Neuronal stem cell (in vitro differentiated cells): Measurements from ENCODE around the gene CDC14B.
A peak's percentile ranks its signal among the peaks of the same experiment; 100 is the strongest.

ENCODE experiments used
- DNase-seq: peaks from one replicate; pipeline ENCODE4 v3.0.0-alpha.2; 2013; ENCODE audit warnings: low spot score
- H2AFZ ChIP-seq: one replicate; pipeline ENCODE4 v1.6.1; 2013; ENCODE audit warnings: mild to moderate bottlenecking, low read length, inconsistent platforms
- H2AK5ac ChIP-seq: 2 replicates; pipeline ENCODE4 v1.6.1; 2013; ENCODE audit warnings: low read depth, mild to moderate bottlenecking, inconsistent platforms, low read length, moderate library complexity, mixed read lengths
- H2BK120ac ChIP-seq: 2 replicates; pipeline ENCODE4 v1.6.1; 2013; ENCODE audit warnings: low read depth, mild to moderate bottlenecking, inconsistent platforms, low read length, moderate library complexity, mixed read lengths
- H2BK12ac ChIP-seq: one replicate; pipeline ENCODE4 v1.6.1; 2013; ENCODE audit warnings: low read length, inconsistent platforms
- H2BK15ac ChIP-seq: 2 replicates; pipeline ENCODE4 v1.6.1; 2013; ENCODE audit warnings: mild to moderate bottlenecking, low read length, inconsistent platforms, mixed read lengths
- H2BK5ac ChIP-seq: one replicate; pipeline ENCODE4 v1.6.1; 2013; ENCODE audit warnings: inconsistent platforms, mild to moderate bottlenecking, low read length, moderate library complexity
- H3K14ac ChIP-seq: one replicate; pipeline ENCODE4 v1.6.1; 2013; ENCODE audit warnings: low read length, inconsistent platforms
- H3K18ac ChIP-seq: 2 replicates; pipeline ENCODE4 v1.6.1; 2013; ENCODE audit warnings: low read length, inconsistent platforms
- H3K23ac ChIP-seq: 2 replicates; pipeline ENCODE4 v1.6.1; 2013; ENCODE audit warnings: low read depth, mild to moderate bottlenecking, mixed read lengths, low read length, inconsistent platforms; ENCODE audit not compliant: poor library complexity
- H3K27ac ChIP-seq: replicated peaks from 3 replicates; pipeline ENCODE4 v1.5.1; 2013; ENCODE audit warnings: low read length, inconsistent platforms
- H3K27me3 ChIP-seq, 3 experiments: 2 replicates each; pipeline ENCODE4 v1.6.1; 2013; ENCODE audit warnings: low read length in 3 of 3, mild to moderate bottlenecking in 2 of 3, inconsistent platforms in 1 of 3, low read depth in 1 of 3, mixed read lengths in 1 of 3, moderate library complexity in 1 of 3; ENCODE audit not compliant: control insufficient read depth in 3 of 3, insufficient read depth in 3 of 3
- H3K36me3 ChIP-seq, 2 donors: replicated peaks in 1 of 2; 2 replicates each; pipeline ENCODE4 v1.6.1; 2013; ENCODE audit warnings: low read length in 2 of 2; ENCODE audit not compliant: control insufficient read depth in 2 of 2, insufficient read depth in 2 of 2
- H3K4ac ChIP-seq: 2 replicates; pipeline ENCODE4 v1.6.1; 2013; ENCODE audit warnings: inconsistent platforms, mild to moderate bottlenecking, low read length, moderate library complexity
- H3K4me1 ChIP-seq, 2 donors: 1 replicate in 1 of 2; 2 replicates in 1 of 2; pipeline ENCODE4 v1.6.1; 2013; ENCODE audit warnings: low read length in 2 of 2, low read depth in 1 of 2; ENCODE audit not compliant: control insufficient read depth in 2 of 2, insufficient read depth in 1 of 2
- H3K4me2 ChIP-seq: one replicate; pipeline ENCODE4 v1.6.1; 2013; ENCODE audit warnings: mild to moderate bottlenecking, low read length, inconsistent platforms; ENCODE audit not compliant: insufficient read depth, poor library complexity, severe bottlenecking
- H3K4me3 ChIP-seq, 2 donors: 2 replicates each; pipeline ENCODE4 v1.5.1; 2013; ENCODE audit warnings: low read length in 2 of 2, mild to moderate bottlenecking in 2 of 2, inconsistent platforms in 1 of 2, moderate library complexity in 1 of 2
- H3K79me1 ChIP-seq: one replicate; pipeline ENCODE4 v1.6.1; 2013; ENCODE audit warnings: low read depth, mild to moderate bottlenecking, inconsistent platforms, low read length, moderate library complexity
- H3K9ac ChIP-seq: one replicate; pipeline ENCODE4 v1.6.1; 2013; ENCODE audit warnings: mild to moderate bottlenecking, low read depth, low read length, inconsistent platforms; ENCODE audit not compliant: poor library complexity
- H3K9me3 ChIP-seq, 2 donors: replicated peaks in 1 of 2; 2 replicates each; pipeline versions ENCODE3 to v1.6.1; 2013; ENCODE audit warnings: low read length in 2 of 2, mild to moderate bottlenecking in 2 of 2, inconsistent platforms in 1 of 2, low read depth in 1 of 2, mixed read lengths in 1 of 2, moderate library complexity in 1 of 2; ENCODE audit not compliant: control insufficient read depth in 2 of 2, insufficient read depth in 1 of 2
- H4K8ac ChIP-seq: one replicate; pipeline ENCODE4 v1.6.1; 2013; ENCODE audit warnings: low read depth, mild to moderate bottlenecking, inconsistent platforms, low read length, moderate library complexity
- H4K91ac ChIP-seq: one replicate; pipeline ENCODE4 v1.6.1; 2013; ENCODE audit warnings: low read length, low read depth, mild to moderate bottlenecking, inconsistent platforms; ENCODE audit not compliant: poor library complexity
- WGBS, 2 donors: extraction: QIAGEN DNeasy Blood & Tissue Kit; methylation state at CpG; one replicate each; pipeline ENCODE4 v1.1.7; 2013; ENCODE audit warnings: missing lambda C conversion rate in 2 of 2, mixed read lengths in 1 of 2; ENCODE audit not compliant: insufficient read length in 2 of 2, insufficient replicate concordance in 1 of 2; ENCODE audit errors: extremely low coverage in 2 of 2; 5-methylcytosine and 5-hydroxymethylcytosine counted together

CDC14B gene

GRCh38 chr9:96655198-96655851 is 35.7 kb upstream of the CDC14B start, which contains the start of gene PRXL2C:
Gene PRXL2C (minus strand): TSS chr9:96655317. CDS start chr9:96655281, 36 bp downstream.
- peak within 1 kb of the TSS; percentile 59 to 94 for H3K4me3 ChIP-seq
- no peak within 1 kb of the TSS for H4K91ac ChIP-seq
- no CpG with 5 or more reads among the region's 57 CpGs for WGBS, 2 donors
- H3K27me3 ChIP-seq, result peaks cover 0 to 2% (median 0%) of the 10 kb centered on the region in 3 experiments
- peak within 1 kb of the TSS; percentile 95 for H2AFZ ChIP-seq
- H3K9ac ChIP-seq, result peak within 1 kb of the TSS; percentile 89
- no peak within 1 kb of the TSS for H2AK5ac ChIP-seq
- H3K9me3 ChIP-seq, result peaks cover 0 to 1% of the 10 kb centered on the region in 2 donors
- peak within 1 kb of the TSS; percentile 93 for H3K23ac ChIP-seq
- peak within 1 kb of the TSS; percentile 71 for H3K14ac ChIP-seq
- peak within 1 kb of the TSS; percentile 76 for H3K4ac ChIP-seq
- H3K4me1 ChIP-seq, result peaks cover 0 to 2% of the 10 kb centered on the region in 2 donors
- H3K79me1 ChIP-seq, result no peaks in the 10 kb centered on the region
- no peak within 1 kb of the TSS for H4K8ac ChIP-seq
- H2BK5ac ChIP-seq, result peak within 1 kb of the TSS; percentile 53
- DNase-seq, result no peak
- H2BK120ac ChIP-seq, result no peak within 1 kb of the TSS
- H3K27ac ChIP-seq, result peak within 1 kb of the TSS; percentile 31
- peak within 1 kb of the TSS; percentile 81 for H2BK15ac ChIP-seq
- H3K18ac ChIP-seq, result peak within 1 kb of the TSS; percentile 94
- peak within 1 kb of the TSS; percentile 58 for H2BK12ac ChIP-seq
- peak within 1 kb of the TSS; percentile 96 for H3K4me2 ChIP-seq
- peaks cover 0 to 9% of the 10 kb centered on the region in 2 donors for H3K36me3 ChIP-seq

GRCh38 chr9:96654450-96655197 is 35.0 kb upstream of the CDC14B start:
- peak overlapping the region; percentile 95 for H2AFZ ChIP-seq
- H3K18ac ChIP-seq, result peak overlapping the region; percentile 94
- H2BK5ac ChIP-seq, result no peak overlapping the region
- peak overlapping the region; percentile 58 for H2BK12ac ChIP-seq
- peaks cover 0 to 12% of the 10 kb centered on the region in 2 donors for H3K36me3 ChIP-seq
- peak overlapping the region; percentile 59 to 94 for H3K4me3 ChIP-seq
- H3K14ac ChIP-seq, result peak overlapping the region; percentile 71
- peak overlapping the region; percentile 89 for H3K9ac ChIP-seq
- no peak overlapping the region for H4K8ac ChIP-seq
- no peak overlapping the region for H4K91ac ChIP-seq
- H2AK5ac ChIP-seq, result no peak overlapping the region
- H2BK120ac ChIP-seq, result no peak overlapping the region
- H3K79me1 ChIP-seq, result no peaks in the 10 kb centered on the region
- peaks cover 0 to 2% of the 10 kb centered on the region in 2 donors for H3K4me1 ChIP-seq
- H3K27ac ChIP-seq, result peak overlapping the region; percentile 31
- H3K23ac ChIP-seq, result peak overlapping the region; percentile 93
- H3K27me3 ChIP-seq, result peaks cover 0 to 2% (median 0%) of the 10 kb centered on the region in 3 experiments
- H2BK15ac ChIP-seq, result peak overlapping the region; percentile 81
- H3K9me3 ChIP-seq, result peaks cover 0 to 1% of the 10 kb centered on the region in 2 donors
- no peak overlapping the region for H3K4ac ChIP-seq
- no CpG with 5 or more reads among the region's 74 CpGs for WGBS, 2 donors
- peak overlapping the region; percentile 96 for H3K4me2 ChIP-seq
- peak; percentile 48 for DNase-seq

GRCh38 chr9:96651626-96652025 is 32.0 kb upstream of the CDC14B start:
- no peak for DNase-seq

More at GRCh38 chr9:96651626-96652025, 32.0 kb upstream of the CDC14B start:
- no peak overlapping the region for H2BK5ac ChIP-seq
- no peak overlapping the region for H3K4me2 ChIP-seq
- H4K91ac ChIP-seq, result no peak overlapping the region
- no peak overlapping the region for H3K27ac ChIP-seq
- no peak overlapping the region for H4K8ac ChIP-seq
- H3K4ac ChIP-seq, result no peak overlapping the region
- H3K9me3 ChIP-seq, result no peaks in the 10 kb centered on the region
- no peaks in the 10 kb centered on the region for H3K27me3 ChIP-seq
- peaks cover 0 to 2% of the 10 kb centered on the region in 2 donors for H3K4me1 ChIP-seq
- H2AK5ac ChIP-seq, result no peak overlapping the region
- H3K14ac ChIP-seq, result no peak overlapping the region
- no peak overlapping the region for H3K18ac ChIP-seq
- H3K9ac ChIP-seq, result no peak overlapping the region
- no peak overlapping the region for H3K23ac ChIP-seq
- H3K4me3 ChIP-seq, result no peak overlapping the region
- H2AFZ ChIP-seq, result no peak overlapping the region
- peaks cover 0 to 12% of the 10 kb centered on the region in 2 donors for H3K36me3 ChIP-seq
- no peak overlapping the region for H2BK12ac ChIP-seq
- H3K79me1 ChIP-seq, result no peaks in the 10 kb centered on the region
- no peak overlapping the region for H2BK120ac ChIP-seq
- no peak overlapping the region for H2BK15ac ChIP-seq
